HepG2 (cell line): ENCODE measurements around the gene SLC38A2. TPM values are rescaled to one million over a fixed set of nuclear protein-coding genes. Genes with fewer than 3 reads are reported as not detected.

Source experiments
- CENPBD1 ChIP-seq: sonication (generic); formaldehyde crosslinking; IDR thresholded peaks from 2 replicates; pipeline ENCODE4 v1.8.0; 2022; ENCODE audit warnings: missing genetic modification reagents, low read depth, mild to moderate bottlenecking, borderline replicate concordance
- CREB3 ChIP-seq: sonication (generic); formaldehyde crosslinking; IDR thresholded peaks from 2 replicates; pipeline ENCODE4 v1.5.0; 2020; ENCODE audit warnings: missing genetic modification reagents
- ERF ChIP-seq: IDR thresholded peaks from 2 replicates; pipeline ENCODE4 v1.6.1; 2018; ENCODE audit warnings: missing biosample characterization, missing genetic modification reagents
- GATAD2A ChIP-seq: IDR thresholded peaks from 2 replicates; pipeline ENCODE4 v1.6.1; 2016
- HMG20B ChIP-seq: conservative IDR thresholded peaks from 2 replicates; pipeline ENCODE4 v1.6.1; 2016; ENCODE audit warnings: missing genetic modification reagents, missing compliant biosample characterization
- LBX2 ChIP-seq: sonication (generic); formaldehyde crosslinking; IDR thresholded peaks from 2 replicates; pipeline ENCODE4 v1.5.0; 2020; ENCODE audit warnings: missing genetic modification reagents, mild to moderate bottlenecking, borderline replicate concordance
- MAFK ChIP-seq, 2 experiments: IDR thresholded peaks in 1 of 2; conservative IDR thresholded peaks in 1 of 2; 2 replicates each; pipeline ENCODE4 v1.6.1; 2011; ENCODE audit warnings: improper control_type of control experiment in 2 of 2, low read length in 2 of 2
- MBD4 ChIP-seq: IDR thresholded peaks from 2 replicates; pipeline ENCODE4 v1.6.1; 2012; ENCODE audit warnings: low read length, inconsistent platforms, borderline replicate concordance
- MTF1 ChIP-seq: sonication (generic); formaldehyde crosslinking; IDR thresholded peaks from 2 replicates; pipeline ENCODE4 v1.5.0; 2020; ENCODE audit warnings: missing genetic modification reagents
- NFYC ChIP-seq: IDR thresholded peaks from 2 replicates; pipeline ENCODE4 v1.6.1; 2016; ENCODE audit warnings: missing genetic modification reagents, missing compliant biosample characterization
- POLR2G ChIP-seq: fragments of 200-400 bp; formaldehyde crosslinking; IDR thresholded peaks from 2 replicates; pipeline ENCODE4 v1.6.1; 2018; ENCODE audit warnings: mild to moderate bottlenecking, low read depth, low read length, moderate library complexity
- PRDM10 ChIP-seq: sonication (generic); formaldehyde crosslinking; IDR thresholded peaks from 2 replicates; pipeline ENCODE4 v1.4.0; 2020; ENCODE audit warnings: low read depth, missing genetic modification reagents
- SMAD9 ChIP-seq: sonication (generic); formaldehyde crosslinking; IDR thresholded peaks from 2 replicates; pipeline ENCODE4 v1.5.1; 2020; ENCODE audit warnings: mild to moderate bottlenecking, missing genetic modification reagents
- TRAFD1 ChIP-seq: sonication (generic); formaldehyde crosslinking; IDR thresholded peaks from 2 replicates; pipeline ENCODE4 v1.5.1; 2020; ENCODE audit warnings: missing genetic modification reagents, mild to moderate bottlenecking, borderline replicate concordance
- ZBTB2 ChIP-seq: sonication (generic); formaldehyde crosslinking; IDR thresholded peaks from 2 replicates; pipeline ENCODE4 v1.8.0; 2022; ENCODE audit warnings: low read depth, missing genetic modification reagents
- ZNF550 ChIP-seq: sonication (generic); formaldehyde crosslinking; IDR thresholded peaks from 2 replicates; pipeline ENCODE4 v1.4.0; 2020; ENCODE audit warnings: mild to moderate bottlenecking, missing genetic modification reagents, borderline replicate concordance
- ZNF670 ChIP-seq: sonication (generic); formaldehyde crosslinking; IDR thresholded peaks from 2 replicates; pipeline ENCODE4 v1.8.0; 2022; ENCODE audit warnings: mild to moderate bottlenecking, missing genetic modification reagents, borderline replicate concordance
- ZNF709 ChIP-seq: sonication (generic); formaldehyde crosslinking; IDR thresholded peaks from 2 replicates; pipeline ENCODE4 v1.5.0; 2020; ENCODE audit warnings: mild to moderate bottlenecking, missing genetic modification reagents
- ZNF83 ChIP-seq: sonication (generic); formaldehyde crosslinking; IDR thresholded peaks from 2 replicates; pipeline ENCODE4 v1.4.0; 2020; ENCODE audit warnings: missing genetic modification reagents, mild to moderate bottlenecking, borderline replicate concordance
- polyA plus RNA-seq, 8 experiments: library from polyadenylated mRNA; depleted of rRNA in 3 of 8; stranded (reverse) in 7 of 8; unstranded in 1 of 8; fragments of >200 nt; fragmentation: Illumina TruSeq in 4 of 8; extraction: Trizol in 4 of 8; gene quantifications; 2 replicates each; pipeline versions ENCODE4 v1.2.1 to v1.2.3, GENCODE V29; 2011 to 2016; ENCODE audit warnings: low read depth in 4 of 8, missing spikeins in 1 of 8, mixed read lengths in 1 of 8; ENCODE audit not compliant: insufficient read depth in 1 of 8
- total RNA-seq, 5 experiments: library from RNA; depleted of rRNA; stranded (reverse); fragments of >200 nt; fragmentation: Illumina TruSeq; extraction: Trizol; gene quantifications; 2 replicates each; pipeline ENCODE4 v1.2.3, GENCODE V29; 2016; ENCODE audit warnings: low read depth in 1 of 5

SLC38A2 gene
- total and polyA plus RNA-seq, 2 of the 13 experiments (the other 11 are each of a cell fraction or from before 2014, with no cell fraction given), result 368 to 880 TPM

- TF ChIP-seq PRDM10 (no peak; the same call in none of the 2 replicates), HMG20B (CRISPR knock-in tag) (no peak), ERF (CRISPR knock-in tag) (peak; percentile 60; the same call in 1 of the 2 replicates), TRAFD1 (no peak), NFYC (CRISPR knock-in tag) (no peak; the same call in 1 of the 2 replicates), LBX2 (CRISPR knock-in tag) (no peak), CREB3 (no peak), MBD4 (no peak), ZNF670 (CRISPR knock-in tag) (peak; percentile 51; the same call in 1 of the 2 replicates), ZBTB2 (CRISPR knock-in tag) (peak; percentile 81; the same call in 1 of the 2 replicates), POLR2G (peak; percentile 65), ZNF83 (CRISPR knock-in tag) (peak; percentile 74; the same call in 1 of the 2 replicates), MTF1 (CRISPR knock-in tag) (0 out of 2 replicates have a peak, but pooled peaks have one; percentile 41), CENPBD1 (CRISPR knock-in tag) (no peak), ZNF709 (CRISPR knock-in tag) (peak; percentile 85), MAFK (conservative IDR thresholded peaks at IDR 0.05 in 1 of 2, IDR thresholded peaks at IDR 0.05 in 1 of 2; ENCODE audit: low read length in 2 of 2) (no peak), GATAD2A (peak; percentile 82), SMAD9 (CRISPR knock-in tag) (no peak), ZNF550 (no peak)
Observed at GRCh38 chr12:46382964-46383653, 10.5 kb upstream of the SLC38A2 start (continued).
